ENCODE measurements around the gene UMPS.
"Not testable (repeated sequence)": the region's sequence is repeated elsewhere in the genome, so short reads cannot be mapped to it uniquely, and the experiment has no call there.

UMPS gene

DNA sequence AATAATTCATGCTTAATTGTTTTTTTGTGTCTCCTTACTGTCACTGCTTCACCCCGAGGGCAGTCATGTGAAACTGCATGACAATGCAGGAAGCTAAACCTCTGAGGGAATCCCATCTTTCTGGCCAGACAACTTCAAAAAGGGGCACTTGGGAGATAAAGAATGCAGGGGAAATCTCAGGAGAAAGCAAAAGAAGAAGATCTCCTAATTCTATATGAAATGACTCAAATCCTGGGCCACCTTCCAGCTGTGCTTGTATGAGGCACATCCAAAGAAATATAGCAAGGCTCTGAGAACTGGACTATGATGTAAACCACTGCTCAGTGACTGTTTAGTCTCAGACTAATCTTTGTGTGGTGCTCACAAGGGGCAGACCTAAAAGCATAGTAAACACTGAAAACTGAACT lies 22.6 kb upstream of the UMPS start:
- DNase-seq: no peak

DNA sequence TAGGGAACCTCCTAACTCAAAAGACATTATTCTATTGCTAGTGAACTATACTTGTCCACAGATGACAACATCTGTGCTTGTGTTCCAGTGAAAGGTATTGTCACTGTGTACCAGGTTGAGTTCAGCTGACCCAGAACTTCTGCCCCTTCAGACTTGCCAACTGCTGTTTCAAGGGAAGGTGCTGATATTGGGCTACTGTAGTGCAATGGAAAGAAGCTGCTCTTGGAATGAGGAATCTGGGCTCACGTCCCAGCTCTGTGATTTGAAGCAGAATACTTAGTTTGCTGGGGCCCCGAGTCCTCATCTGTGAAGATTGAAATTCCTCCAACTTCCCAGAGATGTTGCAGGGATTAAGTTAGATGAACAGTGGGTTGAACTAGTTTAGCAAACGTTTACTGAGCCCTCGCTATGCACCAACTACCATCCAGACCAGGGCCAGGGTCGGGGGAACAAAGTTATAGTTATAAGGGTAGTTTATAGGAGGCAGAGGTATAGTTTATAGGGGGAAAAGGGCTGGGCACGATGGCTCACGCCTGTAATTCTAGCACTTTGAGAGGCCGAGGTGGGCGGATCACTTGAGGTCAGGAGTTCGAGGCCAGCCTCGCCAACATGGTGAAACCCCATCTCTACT lies 15.9 kb upstream of the UMPS start:
- DNase-seq: no peak

DNA sequence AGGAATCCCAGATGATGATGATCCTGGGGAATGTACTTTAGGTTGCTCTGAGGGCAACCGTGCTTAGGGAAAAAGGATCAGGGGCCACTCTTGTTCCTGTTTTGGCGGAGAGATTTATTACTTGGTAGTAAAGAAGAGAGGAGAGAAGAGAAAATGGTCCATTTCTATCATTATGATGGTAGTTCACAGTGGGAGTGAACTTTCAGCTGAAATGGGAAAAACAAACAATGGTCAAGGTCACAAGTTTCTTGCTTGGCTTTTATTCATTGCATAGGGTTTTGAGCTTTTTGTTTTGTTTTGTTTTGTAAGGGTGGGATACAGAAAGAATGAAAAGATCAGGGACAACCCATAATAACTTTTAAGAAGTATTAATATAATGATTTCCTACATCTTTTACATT lies 7.7 kb upstream of the UMPS start:
- no peak for DNase-seq

DNA sequence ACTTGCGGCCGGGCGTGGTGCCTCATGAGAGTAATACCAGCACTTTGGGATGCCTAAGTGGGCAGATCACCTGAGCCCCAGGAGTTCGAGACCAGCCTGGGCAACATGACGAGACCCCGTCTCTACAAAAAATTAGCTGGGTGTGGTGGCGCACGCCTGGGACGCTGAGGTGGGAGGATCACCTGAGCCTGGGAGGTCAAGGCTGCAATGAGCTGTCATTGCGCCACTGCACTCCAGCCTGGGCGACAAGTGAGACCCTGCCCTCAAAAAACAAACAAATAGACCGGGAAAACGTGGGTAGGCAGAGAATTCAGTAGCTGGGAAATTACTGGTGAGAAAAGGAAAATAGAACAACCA lies 667 bp downstream of the UMPS start:
- no peak for DNase-seq

DNA sequence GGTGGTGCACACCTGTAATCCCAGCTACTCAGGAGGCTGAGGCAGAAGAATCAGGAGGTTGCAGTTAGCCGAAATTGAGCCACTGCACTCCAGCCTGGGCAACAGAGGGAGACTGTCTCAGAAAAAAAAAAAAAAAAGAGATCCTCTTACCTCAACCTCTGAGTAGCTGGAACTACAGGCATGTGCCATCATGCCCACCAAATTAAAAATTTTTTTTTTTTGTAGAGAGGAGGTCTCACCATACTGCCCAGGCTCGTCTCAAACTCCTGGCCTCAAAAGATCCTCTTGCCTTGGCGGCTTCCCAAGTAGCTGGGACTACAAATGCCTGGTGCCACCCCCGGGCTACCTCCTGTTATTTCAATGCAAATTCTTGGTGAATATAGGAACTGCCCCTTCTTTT lies 1.5 kb downstream of the UMPS start:
- DNase-seq: no peak

DNA sequence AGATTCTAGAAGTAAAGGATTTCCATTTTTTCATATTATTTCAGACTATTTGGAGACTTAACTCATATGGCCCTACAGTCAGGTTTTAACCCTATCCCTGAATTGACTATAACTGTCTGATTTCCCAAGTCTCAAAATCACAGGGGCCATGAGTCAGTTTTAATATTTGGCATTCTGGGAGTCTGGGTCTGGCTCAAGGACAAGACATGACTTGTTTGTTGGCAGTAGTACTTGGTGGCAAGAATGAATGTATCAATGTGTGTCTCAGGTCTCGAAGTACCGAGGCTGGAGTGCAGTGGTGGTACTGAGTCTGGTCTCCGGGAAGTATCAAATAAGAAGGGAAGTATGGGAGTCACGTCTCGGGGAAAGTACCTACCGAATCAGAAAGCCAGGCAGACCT lies 10.8 kb downstream of the UMPS start:
- DNase-seq: no peak

DNA sequence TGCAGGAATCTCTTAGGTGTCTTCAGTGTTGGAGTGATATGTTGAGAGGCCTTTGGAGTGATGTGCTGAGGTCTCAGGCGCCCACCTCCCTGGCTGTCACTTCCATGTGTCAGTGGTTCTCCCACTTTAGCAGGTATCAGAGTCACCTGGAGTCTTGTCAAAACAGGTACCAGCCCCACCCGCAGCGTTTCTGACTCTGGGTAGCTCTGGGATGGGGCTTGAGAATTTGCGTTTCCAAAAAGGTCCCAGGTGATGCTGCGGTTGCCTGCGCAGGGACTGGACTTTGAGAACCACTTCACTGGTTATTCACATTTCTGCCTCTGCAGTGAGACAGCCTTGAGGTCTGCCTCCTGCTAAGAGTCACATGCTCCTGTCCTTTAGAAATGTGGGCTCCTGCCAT lies 15.5 kb downstream of the UMPS start:
- no peak for DNase-seq

DNA sequence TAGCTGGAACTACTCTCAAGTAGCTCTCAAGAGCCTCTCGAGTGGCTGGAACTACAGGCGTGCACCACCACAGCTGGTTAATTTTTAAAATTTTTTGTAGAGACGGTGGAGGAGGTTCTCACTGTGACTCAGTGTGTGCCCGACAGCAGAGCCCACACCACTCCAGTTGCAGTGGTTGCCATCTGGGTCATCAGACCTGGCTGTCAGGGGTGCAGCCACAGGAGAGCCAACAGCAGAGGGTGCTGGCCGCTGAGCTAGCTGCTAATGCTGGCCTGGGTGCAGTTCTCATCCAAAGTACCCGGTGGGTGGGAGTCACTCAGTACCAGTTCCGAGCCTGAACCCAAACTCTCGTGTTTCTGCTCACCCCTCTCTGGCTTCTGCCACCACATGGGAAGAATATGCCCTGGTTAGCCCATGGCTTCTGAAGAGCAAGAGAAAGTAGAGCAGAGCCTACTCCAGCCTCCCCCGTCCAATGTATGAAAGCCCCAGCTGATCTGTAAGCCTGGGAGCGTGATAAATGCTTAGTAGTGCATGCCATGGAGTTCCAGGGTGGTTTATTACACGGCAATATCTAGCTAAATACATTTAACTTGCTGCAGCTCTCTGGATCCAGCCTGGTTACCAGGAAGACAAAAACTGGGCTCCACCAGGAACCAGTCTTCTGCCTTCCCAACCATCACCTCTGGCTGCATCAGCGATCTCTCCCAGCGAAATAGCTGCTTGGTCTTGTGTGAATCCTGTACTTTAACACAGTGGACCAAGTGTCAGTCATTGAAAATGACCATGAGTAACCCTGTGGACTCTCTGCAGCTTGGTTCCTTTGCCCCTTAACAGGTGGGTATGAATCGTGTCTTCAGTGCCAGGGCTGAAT lies 17.1 kb downstream of the UMPS start:
- no peak for DNase-seq

DNA sequence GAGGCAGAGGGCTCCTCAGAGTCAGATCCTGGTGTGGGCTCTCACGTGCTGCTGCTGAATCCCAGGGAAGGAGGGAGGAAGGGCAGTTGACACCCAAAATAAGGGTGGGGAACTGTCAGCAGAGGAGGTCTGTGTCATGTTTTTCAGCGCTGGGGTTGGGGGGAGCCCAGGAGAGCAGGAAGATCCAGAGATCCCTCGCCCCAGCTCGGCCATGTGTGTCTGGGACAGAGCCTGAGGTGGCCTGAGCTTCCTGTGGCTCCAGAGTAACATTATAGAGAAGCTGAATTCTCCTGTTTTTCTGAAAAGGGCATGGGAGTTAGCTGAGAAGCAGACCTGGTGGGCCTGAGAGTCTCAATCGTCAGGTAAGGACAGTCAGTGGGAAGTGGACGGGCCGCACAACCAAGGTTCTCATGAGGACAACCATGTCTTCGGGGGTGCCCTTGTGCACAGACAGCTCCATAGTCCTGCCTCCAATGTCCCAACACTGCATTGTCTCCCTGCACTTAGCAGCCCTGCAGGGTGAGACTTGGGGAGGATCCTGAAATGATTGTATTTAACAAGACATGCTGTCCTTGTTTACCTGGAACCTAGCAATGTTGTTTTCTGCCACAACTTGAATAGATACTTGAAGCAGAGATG lies 18.4 kb downstream of the UMPS start:
- no peak for DNase-seq

DNA sequence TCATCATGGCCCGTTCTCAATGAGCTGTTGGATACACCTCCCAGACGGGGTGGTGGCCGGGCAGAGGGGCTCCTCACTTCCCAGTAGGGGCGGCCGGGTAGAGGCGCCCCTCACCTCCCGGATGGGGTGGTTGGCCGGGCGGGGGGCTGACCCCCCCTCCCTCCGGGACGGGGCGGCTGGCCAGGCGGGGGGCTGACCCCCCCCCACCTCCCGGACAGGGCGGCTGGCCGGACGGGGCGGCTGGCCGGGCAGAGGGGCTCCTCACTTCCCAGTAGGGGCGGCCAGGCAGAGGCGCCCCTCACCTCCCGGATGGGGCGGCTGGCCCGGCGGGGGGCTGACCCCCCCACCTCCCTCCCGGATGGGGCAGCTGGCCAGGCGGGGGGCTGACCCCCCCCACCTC lies 19.6 kb downstream of the UMPS start:
- DNase-seq: not testable (repeated sequence)

DNA sequence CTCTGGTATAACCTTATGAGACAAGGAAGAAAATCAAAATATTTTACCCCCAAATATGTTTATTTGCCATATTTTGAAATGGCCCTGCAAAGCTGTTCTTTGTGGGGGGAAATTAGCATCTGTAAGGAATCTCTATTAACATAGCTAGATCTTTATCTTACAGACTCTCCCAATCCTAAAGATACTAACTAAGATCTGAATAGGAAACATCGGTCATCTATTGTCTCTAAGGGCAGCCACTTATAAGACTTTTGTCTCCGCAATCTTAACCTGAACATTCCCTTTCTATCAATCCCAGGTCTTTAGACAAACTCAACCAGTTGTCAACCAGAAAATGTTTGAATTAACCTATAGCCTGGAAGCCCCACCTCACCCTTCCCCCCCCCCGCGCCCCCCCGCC lies 21.2 kb downstream of the UMPS start:
- DNase-seq: no peak

DNA sequence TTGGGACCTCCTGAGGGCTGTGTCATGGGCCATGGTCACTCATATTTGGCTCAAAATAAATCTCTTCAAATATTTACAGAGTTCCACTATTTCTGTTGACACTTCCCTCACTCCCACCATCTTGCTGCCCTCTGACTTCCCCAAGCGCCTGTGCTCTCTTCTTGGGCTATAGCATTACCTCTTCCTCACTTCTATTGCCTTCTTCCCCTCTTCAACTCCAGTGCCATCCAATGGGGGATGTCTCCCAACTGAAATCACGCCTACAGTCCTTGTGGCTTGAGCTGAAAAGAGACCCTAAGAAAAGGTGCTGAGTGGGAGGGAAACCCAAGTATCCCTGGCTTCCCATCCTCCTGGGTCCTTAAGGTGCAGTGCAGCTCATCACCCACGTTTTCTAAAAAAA lies 21.8 kb downstream of the UMPS start:
- DNase-seq: no peak

DNA sequence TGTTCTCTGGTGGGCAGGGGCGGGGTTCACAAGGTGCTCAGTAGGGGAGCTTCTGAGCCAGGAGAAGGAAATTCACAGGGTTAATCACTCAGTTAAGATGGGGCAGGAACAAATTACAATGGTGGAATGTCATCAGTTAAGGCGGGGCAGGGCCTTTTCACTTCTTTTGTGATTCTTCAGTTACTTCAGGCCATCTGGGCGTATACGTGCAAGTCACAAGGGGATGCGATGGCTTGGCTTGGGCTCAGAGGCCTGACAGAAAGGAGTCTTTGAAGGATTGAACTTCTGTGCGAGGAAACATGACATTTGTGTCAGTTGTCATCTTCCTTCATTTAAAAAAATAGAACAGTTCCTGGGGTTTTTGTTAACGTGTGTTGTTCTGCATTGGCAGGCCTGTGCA lies 27.7 kb downstream of the UMPS start:
- not testable (repeated sequence) for DNase-seq

DNA sequence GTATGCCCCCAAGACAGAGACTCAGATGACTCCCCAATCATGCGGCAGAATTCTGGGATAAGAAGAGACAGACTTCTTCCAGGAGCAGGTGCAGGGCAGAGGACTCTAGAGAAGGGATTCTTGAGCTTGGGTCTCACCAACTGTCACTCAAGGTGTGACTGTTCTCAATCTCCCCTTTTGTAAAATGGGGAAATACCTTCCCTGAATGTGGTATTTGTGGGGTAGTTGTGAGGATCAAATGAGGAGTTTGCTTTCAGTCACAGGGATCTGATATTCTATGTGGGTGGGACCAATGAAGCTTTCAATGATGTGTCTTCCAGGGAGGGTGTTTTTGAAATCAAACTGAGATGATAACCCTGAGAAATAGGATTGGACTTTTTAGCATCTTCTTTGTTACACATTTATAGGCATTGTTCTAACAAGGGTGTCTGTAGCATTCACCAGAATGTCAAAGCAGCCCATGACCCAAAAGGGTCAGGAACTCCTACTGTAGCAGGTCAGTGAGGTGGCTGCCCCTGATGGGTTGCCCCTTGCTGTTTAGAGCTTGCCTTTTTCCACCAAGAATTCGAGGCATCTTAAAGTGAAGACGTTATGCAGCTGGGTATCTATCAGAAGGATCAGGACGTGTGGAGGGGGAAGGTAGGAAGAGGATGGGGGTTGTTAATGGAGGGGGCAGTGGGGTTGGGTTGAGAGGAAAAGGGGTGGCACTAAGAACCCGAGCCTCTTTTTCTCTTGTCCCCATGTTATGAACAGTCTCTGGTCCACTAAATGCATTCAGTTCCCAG lies 28.8 kb downstream of the UMPS start:
- no peak for DNase-seq

DNA sequence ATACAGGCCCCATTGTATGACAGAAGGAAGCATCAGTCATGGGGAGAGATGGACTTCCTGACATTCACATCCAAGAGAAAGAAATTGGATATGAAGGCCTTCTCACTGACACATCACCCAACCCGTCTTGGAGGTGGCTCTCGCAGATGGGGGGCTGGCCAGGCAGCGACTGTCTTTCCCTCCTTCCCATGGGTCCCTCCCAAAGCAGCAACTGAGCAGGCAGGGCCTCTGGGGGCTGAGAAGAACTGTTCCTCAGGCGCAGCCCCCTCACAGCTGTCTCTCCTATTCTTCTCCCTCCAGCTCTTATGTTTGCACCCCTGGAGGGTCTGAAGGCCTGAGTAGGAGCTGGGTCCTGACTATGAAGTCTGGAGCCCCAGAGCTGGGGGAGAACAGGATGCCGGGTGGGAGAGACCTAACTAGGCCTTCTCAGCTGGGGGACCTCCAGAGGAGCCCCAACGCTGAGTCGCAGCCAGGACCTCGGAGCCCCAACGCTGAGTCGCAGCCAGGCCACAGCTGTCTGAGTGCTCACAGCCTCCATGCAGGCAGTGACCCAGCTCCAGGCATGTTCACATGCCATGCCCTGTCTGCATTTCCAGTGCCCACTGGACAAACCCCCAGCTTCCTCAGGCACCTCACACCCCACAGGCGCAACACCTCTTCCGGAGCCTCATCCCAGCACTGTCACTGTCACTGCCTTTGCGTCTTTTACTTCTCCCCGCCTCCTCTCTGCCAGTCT lies 29.6 kb downstream of the UMPS start:
- no peak for DNase-seq

DNA sequence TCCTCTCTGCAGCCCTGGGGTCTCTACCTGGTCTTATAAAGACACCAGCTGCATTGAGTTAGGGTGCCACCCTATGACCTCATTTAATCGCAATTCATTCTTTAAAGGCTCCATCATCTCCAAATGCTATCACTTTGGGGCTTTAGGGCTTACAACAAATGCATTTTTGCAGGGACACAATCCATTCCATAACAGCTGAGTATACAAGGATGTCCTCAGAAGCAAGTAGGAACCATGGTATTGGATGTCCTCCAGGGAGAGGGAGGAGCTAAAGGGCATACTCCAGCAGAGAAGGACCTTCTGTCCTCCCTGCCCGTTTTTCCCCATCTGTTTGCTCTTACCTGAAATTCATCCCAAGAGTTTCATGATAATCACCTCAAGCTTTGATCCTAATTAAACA lies 30.3 kb downstream of the UMPS start:
- DNase-seq: no peak

DNA sequence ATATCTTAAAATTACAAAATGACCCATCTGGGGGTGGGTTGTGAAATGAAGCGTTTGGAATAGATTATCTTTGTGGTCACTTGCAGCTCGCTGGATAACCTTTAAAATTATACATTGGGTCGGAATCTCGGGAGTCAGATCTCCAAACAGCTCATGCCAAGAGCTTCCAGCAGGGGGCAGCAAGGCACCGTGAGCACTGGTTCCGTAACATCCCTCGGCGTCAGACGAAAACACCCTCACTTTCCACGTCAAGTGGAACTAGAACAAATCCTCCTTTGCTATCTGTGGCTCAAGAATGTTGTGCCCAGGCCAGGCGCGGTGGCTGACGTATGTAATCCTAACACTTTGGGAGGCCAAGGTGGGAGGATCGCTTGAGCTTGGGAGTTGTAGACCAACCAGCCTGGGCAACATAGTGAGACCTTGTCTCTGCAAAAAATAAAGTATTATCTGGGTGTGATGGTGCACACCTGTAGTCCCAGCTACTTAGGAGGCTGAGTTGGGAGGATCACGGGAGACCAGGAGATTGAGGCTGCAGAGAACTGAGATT lies 31.1 kb downstream of the UMPS start:
- DNase-seq: peak; percentile 62

DNA sequence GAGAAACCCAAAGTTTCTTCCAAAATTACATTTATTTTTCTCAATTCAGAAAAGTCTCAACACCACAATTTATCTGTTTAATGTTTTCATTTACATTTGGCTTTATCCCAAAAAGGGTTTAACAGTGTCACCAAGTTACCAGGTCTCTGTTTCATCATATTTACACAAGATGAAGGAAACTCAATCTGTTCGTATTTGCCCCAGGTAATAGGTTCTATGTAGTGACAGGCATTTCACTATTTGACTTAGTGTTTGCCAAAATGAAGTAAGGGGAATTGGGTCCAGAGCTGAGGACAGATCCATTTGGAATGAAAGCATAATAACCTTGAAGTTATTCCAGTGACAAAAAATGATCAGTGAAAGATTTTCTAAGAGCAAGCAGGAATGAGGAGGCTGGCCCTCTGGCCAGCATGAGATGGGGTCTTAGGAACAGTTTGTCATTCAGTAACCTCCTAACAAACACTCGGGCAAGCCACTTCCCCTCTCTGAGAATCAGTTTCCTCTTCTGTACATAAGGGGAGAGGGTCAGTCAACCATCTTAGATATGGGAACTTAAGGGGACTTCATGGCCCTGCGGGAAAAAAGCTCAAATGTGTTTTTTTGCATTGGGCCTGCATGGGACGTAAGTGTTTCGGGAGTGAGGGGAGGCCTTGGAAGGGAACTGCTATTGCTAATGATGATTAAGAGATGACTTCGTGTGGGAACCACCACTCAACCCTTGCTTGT lies 31.8 kb downstream of the UMPS start:
- DNase-seq: no peak

DNA sequence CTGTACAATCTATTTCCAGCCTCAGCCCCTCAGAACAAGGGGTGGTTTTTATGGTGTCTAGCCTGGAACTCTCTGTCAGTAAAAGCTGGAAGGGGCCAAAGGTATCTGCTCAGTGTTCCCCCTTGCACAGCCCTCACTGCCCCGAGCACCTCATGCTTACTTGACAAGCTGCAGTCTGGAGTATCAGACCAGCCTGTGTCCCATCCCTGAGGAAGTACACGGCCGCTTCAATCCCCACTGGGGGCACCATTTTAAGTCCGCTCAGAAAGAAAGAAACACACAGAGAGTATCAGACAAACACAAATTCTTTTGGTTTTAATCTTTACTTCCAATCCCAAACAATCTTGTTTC lies 32.4 kb downstream of the UMPS start:
- no peak for DNase-seq

DNA sequence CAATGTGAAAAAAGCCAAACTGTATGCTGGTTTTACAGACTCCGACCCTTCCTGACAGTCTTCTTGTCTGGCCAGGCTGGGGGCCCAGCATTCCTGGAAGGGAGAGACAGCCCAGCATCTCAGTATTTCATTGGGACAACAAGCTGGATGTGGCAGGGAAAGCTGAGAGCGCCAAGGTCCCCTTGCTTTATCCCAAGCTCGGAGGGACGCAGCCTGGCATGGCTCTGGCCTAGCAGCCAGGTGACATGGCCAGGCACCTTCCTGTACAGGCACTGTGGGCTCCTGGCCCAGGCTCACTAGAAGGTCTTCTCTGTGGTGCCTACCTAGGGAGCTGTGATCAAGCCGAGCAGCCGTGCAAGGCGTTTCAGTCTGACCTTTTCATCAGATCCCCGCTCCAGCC lies 33.0 kb downstream of the UMPS start:
- DNase-seq: no peak

DNA sequence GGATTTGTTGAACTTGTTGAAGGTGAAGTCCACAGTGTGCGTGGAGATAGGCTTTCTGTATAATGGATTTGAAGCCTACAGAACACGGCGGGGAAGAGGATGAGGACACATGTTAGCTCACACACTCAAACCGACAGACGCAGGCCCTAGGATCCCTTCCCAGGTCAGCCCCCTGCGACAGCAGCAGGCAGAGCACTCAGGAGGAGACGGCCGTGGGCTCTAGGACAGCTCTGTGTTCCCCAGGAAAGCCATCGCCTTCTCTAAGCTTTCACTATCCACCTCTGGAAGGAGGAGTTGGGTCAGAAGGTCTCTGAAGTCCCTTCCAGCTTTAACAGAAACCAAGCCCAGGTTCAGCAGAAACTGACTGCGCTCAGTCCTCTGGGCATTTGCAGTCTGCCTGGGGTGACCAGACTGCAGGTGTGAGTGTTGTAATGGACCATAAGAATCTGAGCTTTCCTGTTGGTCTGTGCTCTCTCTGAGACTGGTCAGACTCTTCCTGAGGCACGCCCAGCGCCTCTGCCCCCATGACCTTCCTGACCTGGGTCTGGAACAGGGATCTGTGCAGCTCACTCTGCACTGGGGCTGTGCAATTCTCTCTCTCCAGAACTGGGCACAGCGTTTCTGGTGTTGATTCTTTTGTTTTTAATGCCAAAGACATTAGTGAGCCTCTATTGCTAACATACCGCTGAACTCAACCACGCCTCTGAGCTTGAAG lies 33.5 kb downstream of the UMPS start:
- no peak for DNase-seq
